HAP-1 (cell line): Measurements from ENCODE around the gene SRSF1.

Experiments used
- DNase-seq, 2 experiments: peaks; one replicate each; pipeline ENCODE4 v3.0.0-alpha.2; 2016 to 2020; ENCODE audit warnings: low spot score in 2 of 2
- H3K27me3 ChIP-seq: fragments of 250-450 bp; sonication (Bioruptor Pico); 2 replicates; pipeline ENCODE4 v1.5.1; 2020; ENCODE audit warnings: low read depth, mild to moderate bottlenecking, moderate library complexity
- H3K36me3 ChIP-seq: fragments of 250-450 bp; sonication (Bioruptor Pico); replicated peaks from 2 replicates; pipeline ENCODE4 v1.5.1; 2020; ENCODE audit warnings: mild to moderate bottlenecking
- H3K4me1 ChIP-seq: fragments of 250-450 bp; sonication (Bioruptor Pico); 2 replicates; pipeline ENCODE4 v1.5.1; 2020; ENCODE audit warnings: mild to moderate bottlenecking
- H3K4me3 ChIP-seq: fragments of 250-450 bp; sonication (Bioruptor Pico); 2 replicates; pipeline ENCODE4 v1.5.1; 2020; ENCODE audit warnings: mild to moderate bottlenecking, moderate library complexity
- H3K9me3 ChIP-seq: fragments of 250-450 bp; sonication (Bioruptor Pico); 2 replicates; pipeline ENCODE4 v1.5.1; 2020; ENCODE audit warnings: mild to moderate bottlenecking, moderate library complexity
- in situ Hi-C: fragments of 300-500 bp; cut with MboI; formaldehyde crosslinking; loops from 3 replicates; pipeline ENCODE4 v1.14.3; 2020; ENCODE audit warnings: low sequenced_read_pairs, inconsistent platforms, mixed read lengths

The SRSF1 gene

GRCh38 chr17:58005728-58006559 is 1.1 kb downstream of the SRSF1 start:
- no peaks in the 10 kb centered on the region for H3K27me3 ChIP-seq
- in situ Hi-C loops = loop anchor here (10.0 kb wide), 1 partner anchor 109 kb away; no protein-coding TSS in a partner anchor
- peaks cover 31% of the 10 kb centered on the region for H3K4me1 ChIP-seq
- peak overlapping the region; percentile 96 for H3K4me3 ChIP-seq
- H3K36me3 ChIP-seq = peaks cover 57% of the 10 kb centered on the region
- no peaks in the 10 kb centered on the region; the same call in none of the 2 replicates for H3K9me3 ChIP-seq
- no peak for DNase-seq

DNA sequence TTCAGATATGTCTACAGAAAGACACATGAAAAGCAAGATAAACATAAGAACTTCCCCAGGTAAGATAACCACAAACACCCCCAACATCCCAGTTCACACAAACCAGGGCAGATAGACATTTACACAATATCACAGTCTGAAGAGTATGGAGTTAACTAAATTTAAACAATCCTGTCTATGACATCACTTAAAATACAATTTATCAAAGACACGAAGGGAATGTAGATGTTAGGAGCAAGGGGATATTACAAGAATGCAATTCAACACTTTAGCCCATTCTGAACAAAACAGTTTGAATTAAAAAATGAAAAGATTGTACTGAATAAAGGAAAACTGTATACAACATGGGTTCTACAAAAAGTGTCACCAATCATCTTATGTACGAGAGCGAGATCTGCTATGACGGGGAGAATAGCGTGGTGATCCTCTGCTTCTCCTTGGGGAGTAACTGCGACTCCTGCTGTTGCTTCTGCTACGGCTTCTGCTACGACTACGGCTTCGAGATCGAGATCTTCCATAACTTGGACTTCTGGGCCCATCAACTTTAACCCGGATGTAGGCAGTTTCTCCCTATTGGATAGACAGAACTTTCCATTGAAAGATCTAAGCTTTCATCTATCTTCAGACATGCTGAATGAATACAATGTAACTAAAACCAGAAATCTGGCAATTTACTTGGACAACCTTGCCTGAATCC is 1.9 kb downstream of the SRSF1 start:
- in situ Hi-C loops = loop anchor here (10.0 kb wide), 1 partner anchor 110 kb away; no protein-coding TSS in a partner anchor
- Histone ChIP-seq H3K4me1 (peaks cover 34% of the 10 kb centered on the region), H3K27me3 (no peaks in the 10 kb centered on the region), H3K9me3 (no peaks in the 10 kb centered on the region; the same call in none of the 2 replicates), H3K4me3 (peak overlapping the region; percentile 96), H3K36me3 (peaks cover 65% of the 10 kb centered on the region)
- DNase-seq = peak; percentile 22 to 32

- in situ Hi-C loops = loop anchor here (10.0 kb wide), 1 partner anchor 111 kb away; no protein-coding TSS in a partner anchor
- no peaks in the 10 kb centered on the region for H3K27me3 ChIP-seq
- peaks cover 76% of the 10 kb centered on the region for H3K36me3 ChIP-seq
- no peak overlapping the region; the same call in 1 of the 2 replicates for H3K4me3 ChIP-seq
- no peaks in the 10 kb centered on the region; the same call in none of the 2 replicates for H3K9me3 ChIP-seq
- H3K4me1 ChIP-seq = peaks cover 34% of the 10 kb centered on the region
- DNase-seq = no peak
Observed at GRCh38 chr17:58004060-58004459, 3.0 kb downstream of the SRSF1 start.

- Histone ChIP-seq H3K27me3 (no peaks in the 10 kb centered on the region), H3K9me3 (no peaks in the 10 kb centered on the region; the same call in 1 of the 2 replicates), H3K4me3 (no peak overlapping the region), H3K36me3 (peaks cover 87% of the 10 kb centered on the region), H3K4me1 (peaks cover 34% of the 10 kb centered on the region)
- in situ Hi-C loops = loop anchor here (10.0 kb wide), 1 partner anchor 112 kb away; no protein-coding TSS in a partner anchor
- DNase-seq = no peak
Observed at GRCh38 chr17:58002973-58003372, 4.1 kb downstream of the SRSF1 start.

- H3K4me3 ChIP-seq = no peak overlapping the region
- in situ Hi-C loops = loop anchor here (10.0 kb wide), 1 partner anchor 112 kb away; no protein-coding TSS in a partner anchor
- no peak for DNase-seq
- no peaks in the 10 kb centered on the region for H3K27me3 ChIP-seq
- H3K4me1 ChIP-seq = peaks cover 35% of the 10 kb centered on the region
- no peaks in the 10 kb centered on the region for H3K9me3 ChIP-seq
- peaks cover 93% of the 10 kb centered on the region for H3K36me3 ChIP-seq
Observed at GRCh38 chr17:58002154-58002948, 4.7 kb downstream of the SRSF1 start.

DNA sequence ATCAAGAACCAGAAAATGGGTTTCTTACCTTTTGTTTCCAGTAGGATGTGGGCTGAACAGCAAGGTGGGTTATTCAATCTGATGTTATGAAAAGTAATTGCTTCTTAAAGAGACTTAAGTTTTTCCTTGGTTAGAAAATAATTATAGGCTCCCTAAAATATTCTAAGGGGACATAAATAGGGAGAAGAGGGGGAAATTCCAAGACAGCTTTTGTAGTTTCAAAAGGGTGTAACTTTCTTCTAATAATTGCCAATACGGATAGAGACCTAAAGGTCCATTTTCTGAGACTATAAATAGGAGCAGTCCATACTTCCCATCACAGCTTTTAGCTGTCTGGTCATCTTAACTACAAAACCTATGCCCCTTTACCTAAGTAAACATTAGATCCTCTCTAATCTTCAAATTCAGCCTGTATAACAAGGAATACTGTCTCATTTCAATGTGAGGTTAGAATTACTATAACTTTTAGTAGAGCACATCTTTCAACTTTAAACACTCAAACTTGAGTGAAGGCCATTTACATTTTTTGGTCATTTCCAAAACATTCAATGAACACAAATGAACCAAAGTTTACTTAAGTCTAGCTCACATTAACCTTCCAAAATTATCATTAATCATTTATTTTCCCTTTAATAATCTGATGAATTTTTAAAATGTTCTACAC is 5.5 kb downstream of the SRSF1 start:
- in situ Hi-C loops = loop anchor here (10.0 kb wide), 1 partner anchor 113 kb away; no protein-coding TSS in a partner anchor
- H3K4me1 ChIP-seq = peaks cover 41% of the 10 kb centered on the region
- DNase-seq = no peak
- H3K27me3 ChIP-seq = no peaks in the 10 kb centered on the region
- H3K4me3 ChIP-seq = no peak overlapping the region
- peaks cover 95% of the 10 kb centered on the region for H3K36me3 ChIP-seq
- H3K9me3 ChIP-seq = no peaks in the 10 kb centered on the region

DNA sequence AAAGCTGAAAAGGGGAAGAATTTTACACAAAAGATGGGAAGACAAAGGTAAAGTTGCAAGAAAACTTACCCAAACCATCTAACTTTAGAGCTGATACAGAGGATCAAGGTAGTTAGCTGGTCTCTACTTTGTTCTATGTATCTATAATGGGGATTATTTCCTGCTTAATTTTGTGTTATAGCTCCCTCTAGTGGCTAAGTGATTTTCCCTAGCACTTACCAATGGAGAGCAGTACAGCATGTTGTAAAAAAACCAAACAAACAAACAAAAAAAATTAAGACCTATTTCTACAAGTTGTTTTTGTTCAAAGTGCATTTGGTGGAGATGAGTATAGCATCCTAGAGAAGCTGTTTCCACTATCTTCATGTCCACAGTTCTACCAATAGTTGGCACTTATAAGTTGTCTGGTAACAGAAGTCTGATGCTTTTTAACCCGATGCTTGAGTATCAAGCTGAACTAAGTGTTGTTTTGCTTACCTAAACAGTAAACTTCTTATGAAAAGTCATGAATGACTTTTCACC is 7.5 kb downstream of the SRSF1 start:
- in situ Hi-C loops = loop anchor here (5.0 to 10.0 kb wide), 3 partner anchors 105 to 142 kb away; no protein-coding TSS in a partner anchor

GRCh38 chr17:57999010-57999495 is 8.0 kb downstream of the SRSF1 start:
- Histone ChIP-seq H3K9me3 (no peaks in the 10 kb centered on the region), H3K27me3 (no peaks in the 10 kb centered on the region), H3K36me3 (peaks cover 74% of the 10 kb centered on the region), H3K4me1 (peaks cover 36% of the 10 kb centered on the region), H3K4me3 (no peak overlapping the region)
- no peak for DNase-seq
- in situ Hi-C loops = loop anchor here (5.0 to 10.0 kb wide), 2 partner anchors 104 to 142 kb away; no protein-coding TSS in a partner anchor

More for the DNA sequence above, 7.5 kb downstream of the SRSF1 start:
- H3K36me3 ChIP-seq = peaks cover 79% of the 10 kb centered on the region
- no peaks in the 10 kb centered on the region for H3K27me3 ChIP-seq
- H3K4me1 ChIP-seq = peaks cover 38% of the 10 kb centered on the region
- no peak overlapping the region for H3K4me3 ChIP-seq
- no peaks in the 10 kb centered on the region for H3K9me3 ChIP-seq
- DNase-seq = peak in 1 of 2 experiments; percentile 72

DNA sequence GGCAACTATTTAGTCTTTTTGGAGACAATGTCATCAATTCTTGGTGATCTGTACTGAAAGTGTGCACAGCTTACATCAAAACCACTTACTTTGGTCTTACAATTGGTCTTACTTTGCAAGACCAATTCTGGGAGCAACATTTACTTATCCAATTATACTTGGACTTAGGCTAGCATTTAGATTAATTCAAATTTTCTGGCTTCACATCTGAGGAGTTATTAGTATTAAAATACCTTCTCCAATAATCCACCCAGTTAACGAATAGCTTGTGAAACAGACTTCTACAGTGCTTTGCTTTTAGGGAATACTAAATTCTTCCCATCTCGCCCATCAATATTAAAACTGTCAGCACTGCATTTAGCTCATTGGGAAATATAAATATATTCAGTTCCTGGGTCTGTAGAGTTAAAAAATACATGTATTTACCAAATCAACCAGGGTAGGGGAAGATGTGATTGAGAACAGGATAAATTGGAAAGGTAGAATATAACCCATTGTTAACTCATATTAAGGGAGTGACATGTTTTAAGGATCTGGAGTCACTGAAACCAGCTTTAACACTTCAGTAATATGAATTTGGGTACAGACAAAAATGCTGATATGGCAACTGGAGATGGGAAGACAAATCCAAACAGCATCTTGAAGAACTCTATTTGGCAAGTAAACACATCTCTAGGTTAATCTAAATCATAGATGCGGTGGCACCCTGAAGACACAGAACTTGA is 9.8 kb downstream of the SRSF1 start:
- Histone ChIP-seq H3K4me1 (peaks cover 22% of the 10 kb centered on the region), H3K9me3 (no peaks in the 10 kb centered on the region), H3K4me3 (no peak overlapping the region), H3K27me3 (no peaks in the 10 kb centered on the region), H3K36me3 (peaks cover 56% of the 10 kb centered on the region)
- in situ Hi-C loops = loop anchor here (5.0 to 10.0 kb wide), 2 partner anchors 102 to 140 kb away; no protein-coding TSS in a partner anchor
- no peak for DNase-seq

DNA sequence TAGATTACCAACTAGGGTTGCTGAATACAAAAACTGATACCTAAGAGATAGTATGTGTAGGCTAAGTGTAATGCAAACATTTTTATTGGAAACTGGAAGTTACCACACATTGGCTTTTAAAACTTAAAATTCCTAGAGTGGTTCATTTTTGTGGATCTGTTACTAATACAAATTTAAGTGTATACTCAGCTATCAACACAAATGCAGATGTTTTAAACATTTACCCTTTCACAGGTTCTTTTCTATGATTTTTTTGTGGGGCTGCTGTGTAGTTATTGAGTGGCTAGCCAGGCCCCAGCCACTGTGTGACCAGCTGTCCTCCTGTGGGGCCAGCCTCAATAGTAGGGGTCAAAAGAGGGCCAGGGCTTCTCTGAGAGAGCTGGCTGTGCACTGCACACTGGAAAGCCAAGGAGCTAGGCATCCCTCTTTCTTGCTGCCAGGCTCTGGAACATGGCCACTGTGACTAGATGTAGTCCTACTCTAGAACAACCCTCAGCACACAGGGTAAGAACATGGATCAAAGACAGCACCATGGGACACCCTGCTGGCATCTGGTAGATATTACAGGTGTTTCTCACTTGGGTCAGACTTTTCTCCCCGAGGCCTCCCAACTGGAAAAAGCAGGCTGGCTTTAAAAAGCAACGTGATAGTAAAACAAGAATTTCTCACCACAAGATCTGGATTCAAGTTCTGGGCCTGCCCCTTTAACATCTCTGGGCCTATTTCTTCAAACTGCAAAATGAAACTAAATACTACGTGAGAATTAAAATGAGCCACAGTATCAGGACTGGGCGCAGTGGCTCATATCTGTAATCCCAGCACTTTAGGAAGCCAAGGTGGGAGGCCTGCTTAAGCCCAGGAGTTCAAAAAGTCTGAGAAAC is 11.7 kb downstream of the SRSF1 start:
- in situ Hi-C loops = loop anchor here (5.0 to 10.0 kb wide), 2 partner anchors 101 to 138 kb away; no protein-coding TSS in a partner anchor
- peak; percentile 70 to 76 for DNase-seq

GRCh38 chr17:57994436-57994835 is 12.6 kb downstream of the SRSF1 start:
- peaks cover 28% of the 10 kb centered on the region for H3K36me3 ChIP-seq
- H3K27me3 ChIP-seq = no peaks in the 10 kb centered on the region
- no peak for DNase-seq
- in situ Hi-C loops = loop anchor here (10.0 kb wide), 1 partner anchor 100 kb away; no protein-coding TSS in a partner anchor
- H3K4me3 ChIP-seq = no peak overlapping the region
- peaks cover 16% of the 10 kb centered on the region for H3K4me1 ChIP-seq
- H3K9me3 ChIP-seq = no peaks in the 10 kb centered on the region

More for the DNA sequence above, 11.7 kb downstream of the SRSF1 start:
- H3K36me3 ChIP-seq = peaks cover 37% of the 10 kb centered on the region
- H3K4me3 ChIP-seq = no peak overlapping the region
- H3K4me1 ChIP-seq = peaks cover 15% of the 10 kb centered on the region
- no peaks in the 10 kb centered on the region for H3K27me3 ChIP-seq
- H3K9me3 ChIP-seq = no peaks in the 10 kb centered on the region
